ENCODE data around the gene CACNB1. TPM values are rescaled to one million over a fixed set of nuclear protein-coding genes. Genes with fewer than 3 reads are reported as not detected.

The CACNB1 gene
- total and polyA plus RNA-seq, 2 donors (not counting 1 experiment from before 2014, with no cell fraction given): 3.8 to 12.4 TPM

- intact Hi-C loops (cut with micrococcal nuclease): no loop called here
- H4K20me1 ChIP-seq (ENCODE audit: control insufficient read depth, insufficient read depth, low read length, poor library complexity, severe bottlenecking): no peaks in the 10 kb centered on the region
- no peaks in the 10 kb centered on the region for H3K79me2 ChIP-seq (ENCODE audit: control insufficient read depth, insufficient read depth, low read length)
- no peak for ATAC-seq (ENCODE audit: low read depth)
- Mint-ChIP-seq H3K9me3 (ENCODE audit: insufficient read depth) (no peaks in the 10 kb centered on the region), H3K27ac (no peak overlapping the region), H3K27me3 (peaks cover 18% of the 10 kb centered on the region), H3K4me3 (no peak overlapping the region), H3K4me1 (peaks cover 28% of the 10 kb centered on the region)
- H3K9ac ChIP-seq (ENCODE audit: low read length): no peak overlapping the region
- POLR2A ChIA-PET: interaction anchor here (0.6 kb wide), 1 partner anchor 15 kb away, joined by 4 read pairs; no protein-coding TSS in a partner anchor
- no peak overlapping the region for H3K27ac ChIP-seq (ENCODE audit: low read length in 2 of 2)
- 93% methylated on average over 10 of the region's 11 CpGs for WGBS (ENCODE audit: insufficient coverage)
- peaks cover 0 to 3% (median 0%) of the 10 kb centered on the region in 3 donors for H3K9me3 ChIP-seq (ENCODE audit: control extremely low read depth in 1 of 3, control insufficient read depth in 2 of 3, insufficient read depth in 1 of 3, low read length in 2 of 3)
- H3K4me3 ChIP-seq (ENCODE audit: control extremely low read depth in 1 of 5, extremely low read depth in 1 of 5, insufficient read depth in 1 of 5, low read depth in 2 of 5, low read length in 4 of 5): no peak overlapping the region
- peaks cover 0 to 17% (median 4%) of the 10 kb centered on the region in 4 experiments for H3K27me3 ChIP-seq (replicated peaks in 1 of 4; ENCODE audit: control extremely low read depth in 1 of 4, control insufficient read depth in 3 of 4, insufficient read depth in 4 of 4, low read length in 3 of 4)
- no peak for TF ChIP-seq EZH2 (IDR thresholded peaks at IDR 0.05; ENCODE audit: borderline replicate concordance, insufficient read depth, low read depth, low read length, poor library complexity, severe bottlenecking)
- TF ChIP-seq CTCF (IDR thresholded peaks at IDR 0.05): no peak
- H2AFZ ChIP-seq (ENCODE audit: insufficient read depth, low read depth, low read length, poor library complexity, severe bottlenecking): no peak overlapping the region
- DNase-seq: no peak
- peaks cover 28 to 36% of the 10 kb centered on the region in 2 donors for H3K4me1 ChIP-seq (ENCODE audit: control insufficient read depth in 2 of 2, insufficient read depth in 2 of 2, low read length in 2 of 2)
- no peaks in the 10 kb centered on the region for H3K36me3 ChIP-seq (replicated peaks in 1 of 2; ENCODE audit: control extremely low read depth in 1 of 2, control insufficient read depth in 1 of 2, extremely low read depth in 1 of 2, insufficient read depth in 2 of 2, low read length in 1 of 2)
- no peak overlapping the region for H3K4me2 ChIP-seq (replicated peaks; ENCODE audit: low read depth, low read length, poor library complexity, severe bottlenecking)
- CTCF ChIA-PET: interaction anchor here (0.6 to 18.9 kb wide), 2 partner anchors 28 to 308 kb away, joined by 3 to 707 read pairs; no protein-coding TSS in a partner anchor
Observed at GRCh38 chr17:39212195-39212810, 14.8 kb upstream of the CACNB1 start.

- peaks cover 0 to 12% (median 3%) of the 10 kb centered on the region in 4 experiments for H3K27me3 ChIP-seq (replicated peaks in 1 of 4; ENCODE audit: control extremely low read depth in 1 of 4, control insufficient read depth in 3 of 4, insufficient read depth in 4 of 4, low read length in 3 of 4)
- intact Hi-C loops (cut with micrococcal nuclease): no loop called here
- H3K36me3 ChIP-seq (replicated peaks in 1 of 2; ENCODE audit: control extremely low read depth in 1 of 2, control insufficient read depth in 1 of 2, extremely low read depth in 1 of 2, insufficient read depth in 2 of 2, low read length in 1 of 2): peaks cover 1 to 2% of the 10 kb centered on the region in 2 experiments
- no peak for TF ChIP-seq EZH2 (IDR thresholded peaks at IDR 0.05; ENCODE audit: borderline replicate concordance, insufficient read depth, low read depth, low read length, poor library complexity, severe bottlenecking)
- no peak for TF ChIP-seq CTCF (IDR thresholded peaks at IDR 0.05)
- H3K9me3 Mint-ChIP-seq (ENCODE audit: insufficient read depth): no peaks in the 10 kb centered on the region
- no peaks in the 10 kb centered on the region for H3K79me2 ChIP-seq (ENCODE audit: control insufficient read depth, insufficient read depth, low read length)
- ChIA-PET POLR2A (interaction anchor here (1.8 kb wide), 2 partner anchors 10 to 22 kb away, joined by 5 to 11 read pairs; partner anchors contain the start of gene RPL19), CTCF (interaction anchor here (0.6 to 18.9 kb wide), 3 partner anchors 10 to 655 kb away, joined by 4 to 707 read pairs (median 15); partner anchors contain the start of gene RPL19)
- H3K4me1 ChIP-seq (ENCODE audit: control insufficient read depth in 2 of 2, insufficient read depth in 2 of 2, low read length in 2 of 2): peaks cover 32 to 39% of the 10 kb centered on the region in 2 donors
- H3K4me3 ChIP-seq (ENCODE audit: control extremely low read depth in 1 of 5, extremely low read depth in 1 of 5, insufficient read depth in 1 of 5, low read depth in 2 of 5, low read length in 4 of 5): peak overlapping the region in 4 of 5 experiments; percentile 35 to 52 (median 48)
- peak overlapping the region; percentile 59 for H3K9ac ChIP-seq (ENCODE audit: low read length)
- DNase-seq (no peak), ATAC-seq (ENCODE audit: low read depth) (no peak)
- H3K4me2 ChIP-seq (replicated peaks; ENCODE audit: low read depth, low read length, poor library complexity, severe bottlenecking): peak overlapping the region; percentile 96
- H3K9me3 ChIP-seq (ENCODE audit: control extremely low read depth in 1 of 3, control insufficient read depth in 2 of 3, insufficient read depth in 1 of 3, low read length in 2 of 3): peaks cover 0 to 3% (median 0%) of the 10 kb centered on the region in 3 donors
- no peaks in the 10 kb centered on the region for H3K27me3 Mint-ChIP-seq
- H3K27ac ChIP-seq (ENCODE audit: low read length in 2 of 2): no peak overlapping the region
- H4K20me1 ChIP-seq (ENCODE audit: control insufficient read depth, insufficient read depth, low read length, poor library complexity, severe bottlenecking): no peaks in the 10 kb centered on the region
- H3K4me1 Mint-ChIP-seq: peaks cover 33% of the 10 kb centered on the region
- WGBS (ENCODE audit: insufficient coverage): 6% methylated on average over 22 of the region's 22 CpGs
- H3K4me3 Mint-ChIP-seq: peak overlapping the region; percentile 77
- peak overlapping the region; percentile 76 for H2AFZ ChIP-seq (ENCODE audit: insufficient read depth, low read depth, low read length, poor library complexity, severe bottlenecking)
- peak overlapping the region; percentile 53 for H3K27ac Mint-ChIP-seq
Observed at GRCh38 chr17:39210093-39210434, 12.6 kb upstream of the CACNB1 start.

Data from B cell (primary cell).